Glomerular visceral epithelial cell (primary cell): ENCODE results near the gene PLEKHA7.

Experiments used
- DNase-seq: peaks from one replicate; pipeline ENCODE4 v3.0.0-alpha.2; 2016; ENCODE audit errors: extremely low spot score

Gene PLEKHA7

GRCh38 chr11:16738193-16738946, 275.8 kb downstream of the PLEKHA7 start, which contains the start of gene C11orf58:
TSS of gene C11orf58 (plus strand) at chr11:16738647. CDS start at chr11:16738779, 132 bp downstream.
- peak; percentile 94 for DNase-seq

- no peak for DNase-seq
These were observed 276.4 kb downstream of the PLEKHA7 start for GRCh38 chr11:16737818-16738192.
